GM12875 (cell line): ENCODE results near the gene LMX1A.

Experiments
- H3K4me3 ChIP-seq: one replicate; pipeline ENCODE4 v1.5.1; 2011; ENCODE audit warnings: low read depth, low read length, control low read depth
- CTCF ChIP-seq: IDR thresholded peaks from 2 replicates; pipeline ENCODE4 v1.5.1; 2011; ENCODE audit warnings: low read depth, mild to moderate bottlenecking, control low read depth, inconsistent platforms, low read length, moderate library complexity, borderline replicate concordance; ENCODE audit not compliant: insufficient read depth

LMX1A gene

GRCh38 chr1:165254896-165255625, 101.5 kb downstream of the LMX1A start:
- no peak for TF ChIP-seq CTCF

GRCh38 chr1:165254376-165254775, 102.1 kb downstream of the LMX1A start:
- H3K4me3 ChIP-seq, result no peak overlapping the region
- no peak for TF ChIP-seq CTCF

More at GRCh38 chr1:165254896-165255625, 101.5 kb downstream of the LMX1A start:
- H3K4me3 ChIP-seq, result no peak overlapping the region

GRCh38 chr1:165253818-165254254, 102.7 kb downstream of the LMX1A start:
- H3K4me3 ChIP-seq, result no peak overlapping the region
- no peak for TF ChIP-seq CTCF

- no peak overlapping the region for H3K4me3 ChIP-seq
- TF ChIP-seq CTCF, result no peak
Observed at GRCh38 chr1:165248969-165249571, 107.4 kb downstream of the LMX1A start.

GRCh38 chr1:165241952-165242351, 114.6 kb downstream of the LMX1A start:
- no peak overlapping the region for H3K4me3 ChIP-seq
- TF ChIP-seq CTCF, result no peak

- no peak for TF ChIP-seq CTCF
- H3K4me3 ChIP-seq, result no peak overlapping the region
Observed at GRCh38 chr1:165241321-165241720, 115.2 kb downstream of the LMX1A start.

- no peak for TF ChIP-seq CTCF
- H3K4me3 ChIP-seq, result no peak overlapping the region
Observed at GRCh38 chr1:165240492-165240891, 116.0 kb downstream of the LMX1A start.
